GM21367 (cell line): Measurements from ENCODE around the gene LILRB3.
"Not testable (repeated sequence)": the region's sequence is repeated elsewhere in the genome, so short reads cannot be mapped to it uniquely, and the experiment has no call there.

Experiments
- ATAC-seq: cut with Tn5 transposase; IDR thresholded peaks from one replicate; pipeline ENCODE4 v1.9.1; 2021; ENCODE audit not compliant: unreplicated experiment

LILRB3 gene

GRCh38 chr19:54211235-54211634, 11.6 kb downstream of the LILRB3 start:
- ATAC-seq = no peak

GRCh38 chr19:54209811-54210494, 12.9 kb downstream of the LILRB3 start:
- no peak for ATAC-seq

- no peak for ATAC-seq
Observed at GRCh38 chr19:54209058-54209810, 13.6 kb downstream of the LILRB3 start.

- no peak for ATAC-seq
Observed at GRCh38 chr19:54208784-54209057, 14.1 kb downstream of the LILRB3 start.

- no peak for ATAC-seq
Observed at GRCh38 chr19:54207983-54208783, 14.6 kb downstream of the LILRB3 start.

GRCh38 chr19:54207676-54207982, 15.2 kb downstream of the LILRB3 start:
- ATAC-seq = no peak

- not testable (repeated sequence) for ATAC-seq
Observed at GRCh38 chr19:54207193-54207592, 15.6 kb downstream of the LILRB3 start.

- ATAC-seq = no peak
Observed at GRCh38 chr19:54206831-54207177, 16.0 kb downstream of the LILRB3 start.

GRCh38 chr19:54206030-54206830, 16.6 kb downstream of the LILRB3 start:
- ATAC-seq = no peak

- ATAC-seq = no peak
Observed at GRCh38 chr19:54204767-54205468, 17.9 kb downstream of the LILRB3 start.

GRCh38 chr19:54203151-54203611, 19.6 kb downstream of the LILRB3 start:
- ATAC-seq = no peak

- no peak for ATAC-seq
Observed at GRCh38 chr19:54201980-54202379, 20.8 kb downstream of the LILRB3 start.

- ATAC-seq = peak; percentile 3
Observed at GRCh38 chr19:54201172-54201701, 21.6 kb downstream of the LILRB3 start.

- no peak for ATAC-seq
Observed at GRCh38 chr19:54199401-54199800, 23.4 kb downstream of the LILRB3 start.

GRCh38 chr19:54197121-54197520, 25.7 kb downstream of the LILRB3 start:
- ATAC-seq = no peak

- ATAC-seq = no peak
Observed at GRCh38 chr19:54196536-54196935, 26.3 kb downstream of the LILRB3 start.

- not testable (repeated sequence) for ATAC-seq
Observed at GRCh38 chr19:54194463-54194862, 28.3 kb downstream of the LILRB3 start.

GRCh38 chr19:54193011-54193410, 29.8 kb downstream of the LILRB3 start:
- no peak for ATAC-seq

GRCh38 chr19:54191811-54192453, 30.9 kb downstream of the LILRB3 start:
- no peak for ATAC-seq
